ENCODE data around the gene SEMA6B. TPM values are rescaled to one million over a fixed set of nuclear protein-coding genes. Genes with fewer than 3 reads are reported as not detected.

Gene SEMA6B
- total and polyA plus RNA-seq, 2 donors (not counting 3 experiments of a cell fraction or from before 2014, with no cell fraction given) = 97.8 to 176 TPM

GRCh38 chr19:4534836-4535658, 24.4 kb downstream of the SEMA6B start, which contains the start of gene PLIN5:
Gene PLIN5 (minus strand): TSS chr19:4535224. CDS start chr19:4534074, 1,150 bp downstream.
- DNase-seq (ENCODE audit: low read depth, low spot score) (peak; percentile 48), FAIRE-seq (peak; percentile 82)
- ChIA-PET POLR2A (interaction anchor here (0.6 to 0.7 kb wide), 2 partner anchors 25 to 123 kb away, joined by 3 read pairs; no protein-coding TSS in a partner anchor), CTCF (interaction anchor here (0.6 to 4.1 kb wide), 6 partner anchors 11 to 246 kb away, joined by 3 to 92 read pairs (median 6); no protein-coding TSS in a partner anchor)
- Histone ChIP-seq H3K79me2 (ENCODE audit: control insufficient read depth, insufficient read depth, low read length) (no peaks in the 10 kb centered on the region), H3K27me3 (ENCODE audit: control insufficient read depth in 2 of 2, insufficient read depth in 2 of 2, low read length in 2 of 2) (no peaks in the 10 kb centered on the region), H3K27ac (ENCODE audit: insufficient read depth, low read depth, low read length) (no peak within 1 kb of the TSS), H3K4me1 (ENCODE audit: control insufficient read depth, extremely low read depth, insufficient read depth, low read length) (peaks cover 5% of the 10 kb centered on the region), H3K9ac (replicated peaks; ENCODE audit: extremely low read depth, insufficient read depth, low read length) (no peak within 1 kb of the TSS), H2AFZ (ENCODE audit: low read depth, low read length) (peak within 1 kb of the TSS; percentile 3), H3K9me1 (replicated peaks; ENCODE audit: control insufficient read depth, extremely low read depth, insufficient read depth, low read length) (no peaks in the 10 kb centered on the region), H3K4me2 (ENCODE audit: insufficient read depth, low read length) (no peak within 1 kb of the TSS), H3K36me3 (ENCODE audit: control insufficient read depth in 2 of 2, extremely low read depth in 1 of 2, insufficient read depth in 2 of 2, low read length in 2 of 2) (no peaks in the 10 kb centered on the region), H4K20me1 (replicated peaks; ENCODE audit: control insufficient read depth, extremely low read depth, insufficient read depth, low read length) (no peaks in the 10 kb centered on the region), H3K4me3 (replicated peaks in 1 of 3; ENCODE audit: insufficient read depth in 1 of 3, low read depth in 1 of 3, low read length in 3 of 3) (no peak within 1 kb of the TSS), H3K9me3 (replicated peaks; ENCODE audit: control insufficient read depth, insufficient read depth, low read length) (no peaks in the 10 kb centered on the region)
- no peak for TF ChIP-seq GATA2 (IDR thresholded peaks at IDR 0.05; ENCODE audit: insufficient read depth, insufficient read length, low read depth, low read length)
- TF ChIP-seq MAX (IDR thresholded peaks at IDR 0.05; ENCODE audit: insufficient read depth, insufficient read length) = no peak
- no peak for TF ChIP-seq POLR2AphosphoS5 (IDR thresholded peaks at IDR 0.05; ENCODE audit: insufficient read depth, low read depth, low read length)
- dilution Hi-C loops (cut with MboI; ENCODE audit: extremely low pct_ligation_motif_present, low sequenced_read_pairs) = no loop called here
- intact Hi-C loops (cut with micrococcal nuclease) = no loop called here
- no TSS peak for BruUV-seq (replicated peaks)

GRCh38 chr19:4533835-4534424, 25.6 kb downstream of the SEMA6B start:
- no peaks in the 10 kb centered on the region for H4K20me1 ChIP-seq (replicated peaks; ENCODE audit: control insufficient read depth, extremely low read depth, insufficient read depth, low read length)
- POLR2A ChIA-PET = no interaction called here
- CTCF ChIA-PET = interaction anchor here (1.5 to 4.1 kb wide), 4 partner anchors 10 to 102 kb away, joined by 6 to 92 read pairs (median 6); no protein-coding TSS in a partner anchor
- no peak overlapping the region for H2AFZ ChIP-seq (ENCODE audit: low read depth, low read length)
- H3K9ac ChIP-seq (replicated peaks; ENCODE audit: extremely low read depth, insufficient read depth, low read length) = no peak overlapping the region
- H3K4me3 ChIP-seq (replicated peaks in 1 of 3; ENCODE audit: insufficient read depth in 1 of 3, low read depth in 1 of 3, low read length in 3 of 3) = no peak overlapping the region
- dilution Hi-C loops (cut with MboI; ENCODE audit: extremely low pct_ligation_motif_present, low sequenced_read_pairs) (no loop called here), intact Hi-C loops (cut with micrococcal nuclease) (no loop called here)
- no peaks in the 10 kb centered on the region for H3K9me3 ChIP-seq (replicated peaks; ENCODE audit: control insufficient read depth, insufficient read depth, low read length)
- H3K27me3 ChIP-seq (ENCODE audit: control insufficient read depth in 2 of 2, insufficient read depth in 2 of 2, low read length in 2 of 2) = no peaks in the 10 kb centered on the region
- no peaks in the 10 kb centered on the region for H3K9me1 ChIP-seq (replicated peaks; ENCODE audit: control insufficient read depth, extremely low read depth, insufficient read depth, low read length)
- H3K27ac ChIP-seq (ENCODE audit: insufficient read depth, low read depth, low read length) = no peak overlapping the region
- BruUV-seq (replicated peaks) = no TSS peak
- no peaks in the 10 kb centered on the region for H3K79me2 ChIP-seq (ENCODE audit: control insufficient read depth, insufficient read depth, low read length)
- no peaks in the 10 kb centered on the region for H3K36me3 ChIP-seq (ENCODE audit: control insufficient read depth in 2 of 2, extremely low read depth in 1 of 2, insufficient read depth in 2 of 2, low read length in 2 of 2)
- H3K4me2 ChIP-seq (ENCODE audit: insufficient read depth, low read length) = no peak overlapping the region
- TF ChIP-seq EZH2 (IDR thresholded peaks at IDR 0.05; ENCODE audit: borderline replicate concordance, low read depth, low read length, severe bottlenecking) (no peak), FOS (IDR thresholded peaks at IDR 0.05; ENCODE audit: borderline replicate concordance, insufficient read depth, low read length) (no peak), JUN (IDR thresholded peaks at IDR 0.05; ENCODE audit: borderline replicate concordance, insufficient read depth, insufficient read length, low read depth) (no peak), MAX (IDR thresholded peaks at IDR 0.05; ENCODE audit: insufficient read depth, insufficient read length) (no peak), CTCF (IDR thresholded peaks at IDR 0.05; ENCODE audit: extremely low read depth in 1 of 2, insufficient read depth in 1 of 2, low read depth in 1 of 2, low read length in 2 of 2) (no peak), GATA2 (IDR thresholded peaks at IDR 0.05; ENCODE audit: insufficient read depth, insufficient read length, low read depth, low read length) (no peak), MYC (IDR thresholded peaks at IDR 0.05; ENCODE audit: low read depth, low read length) (no peak), POLR2A (IDR thresholded peaks at IDR 0.05; ENCODE audit: low read depth, low read length) (no peak), POLR2AphosphoS5 (IDR thresholded peaks at IDR 0.05; ENCODE audit: insufficient read depth, low read depth, low read length) (no peak)
- H3K4me1 ChIP-seq (ENCODE audit: control insufficient read depth, extremely low read depth, insufficient read depth, low read length) = peaks cover 3% of the 10 kb centered on the region
- no peak for DNase-seq (ENCODE audit: low read depth, low spot score)
- FAIRE-seq = no peak

Measured in endothelial cell of umbilical vein (primary cell).